KBM-7 (cell line): ENCODE data around the gene FAM171A1.

Experiments
- DNase-seq: peaks from one replicate; pipeline ENCODE4 v3.0.0-alpha.2; 2015
- in situ Hi-C: fragments of 300-500 bp; cut with MboI; formaldehyde crosslinking; loops from 2 replicates; pipeline ENCODE4 v1.14.3; 2020; ENCODE audit warnings: low sequenced_read_pairs, low pct_unique_long_range_greater_than_20kb, mixed read lengths

FAM171A1 gene

DNA sequence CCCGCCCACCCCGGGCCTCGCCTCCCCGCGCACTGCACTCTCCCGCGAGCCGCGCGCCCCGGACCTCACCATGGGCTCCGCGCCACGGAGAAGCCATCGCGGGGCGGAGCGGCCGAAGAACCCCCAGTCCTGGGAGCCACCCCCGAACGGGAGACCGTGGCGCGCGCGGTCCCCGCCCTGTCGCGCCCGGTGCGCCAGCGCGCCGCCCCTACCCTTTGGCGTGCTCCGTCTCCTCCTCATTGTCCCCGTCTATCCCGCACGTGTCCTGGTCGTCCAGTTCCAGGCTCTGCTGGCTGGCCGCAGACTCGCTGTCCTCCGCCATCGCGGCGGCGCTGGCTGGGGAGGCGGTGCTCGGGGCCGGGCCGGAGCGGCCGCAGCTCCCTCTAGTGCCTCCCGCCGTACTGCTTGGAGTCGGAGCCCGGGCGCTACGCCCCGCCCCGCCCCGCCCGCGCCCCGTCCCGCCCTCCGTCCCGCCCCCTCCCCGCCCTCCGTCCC lies 202.8 kb downstream of the FAM171A1 start, which contains the start of gene NMT2:
Gene NMT2, minus strand, starts transcription at position 403 of the 495 bp plus-strand sequence. Its CDS starts 81 bp downstream, at position 322.
- DNase-seq, result peak; percentile 78

GRCh38 chr10:15167411-15168290 lies 203.4 kb downstream of the FAM171A1 start:
- peak; percentile 62 for DNase-seq
- in situ Hi-C loops, result no loop called here

More for the DNA sequence above, 202.8 kb downstream of the FAM171A1 start, which contains the start of gene NMT2:
- in situ Hi-C loops, result no loop called here

DNA sequence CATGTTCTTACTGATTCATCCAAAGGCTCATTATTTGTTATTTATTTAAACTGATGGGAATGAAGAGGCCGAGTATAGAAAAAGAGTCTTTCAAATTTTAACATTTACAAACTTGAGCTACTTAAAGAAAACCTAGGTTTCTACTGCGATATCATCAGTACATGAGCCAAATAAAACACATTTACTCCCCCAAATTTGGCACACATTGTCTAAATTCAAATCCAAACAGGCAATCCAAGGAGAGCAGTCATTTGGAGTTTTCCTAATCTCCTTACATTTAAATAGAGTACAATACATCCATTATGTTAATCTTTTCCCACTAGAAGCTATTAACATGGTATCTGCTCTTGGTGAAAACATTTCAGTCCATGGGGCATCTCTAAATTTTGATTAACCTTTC lies 204.8 kb downstream of the FAM171A1 start:
- no peak for DNase-seq
- in situ Hi-C loops, result no loop called here

DNA sequence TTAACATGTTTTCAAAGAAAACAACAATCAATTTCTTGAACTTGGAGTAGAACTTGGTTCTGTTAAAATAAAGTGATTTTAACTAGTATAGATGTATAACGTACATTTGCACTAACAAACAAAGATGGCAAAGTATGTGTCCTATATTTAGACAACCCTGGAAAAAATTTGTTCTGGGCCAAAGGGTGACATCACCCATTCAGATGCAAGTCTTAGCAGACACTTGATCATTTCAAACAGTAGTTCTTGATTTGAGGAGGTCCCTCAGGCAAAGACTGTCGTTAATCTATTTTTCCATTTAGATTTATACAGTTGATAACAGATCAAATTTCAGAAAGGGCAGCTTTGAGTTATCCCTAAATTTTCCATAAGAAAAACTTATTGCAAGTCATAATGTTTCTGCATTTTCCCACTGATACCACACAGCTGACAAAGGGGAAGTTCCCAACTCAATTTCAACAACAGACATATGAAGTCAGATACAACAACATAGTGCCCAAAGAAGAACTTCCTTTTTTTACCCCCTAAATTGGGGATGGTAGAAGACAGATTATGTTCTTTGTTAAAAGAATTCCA lies 207.7 kb downstream of the FAM171A1 start:
- in situ Hi-C loops, result no loop called here
- peak; percentile 73 for DNase-seq
